Activated CD4-positive, alpha-beta memory T cell treated with anti-CD3 and anti-CD28 coated beads for 36 hours (primary cell): ENCODE results near the gene KCNQ4. TPM values are rescaled to one million over a fixed set of nuclear protein-coding genes. Genes with fewer than 3 reads are reported as not detected.

Source experiments
- CTCF ChIA-PET: fragments of 350-600 bp; sonication (Branson Sonifier 250); formaldehyde crosslinking; loops from one replicate; lab custom pipeline; 2021; ENCODE audit warnings: antibody characterized with exemption, inconsistent platforms; lab: Charles Lee
- POLR2A ChIA-PET: fragments of 350-600 bp; sonication (Branson Sonifier 250); formaldehyde crosslinking; loops from one replicate; lab custom pipeline; 2021; ENCODE audit warnings: antibody characterized with exemption; lab: Charles Lee
- DNase-seq: peaks from one replicate; pipeline ENCODE4 v3.0.0-alpha.2; 2020
- H3K27ac Mint-ChIP-seq: one replicate; pipeline ENCODE4 v1.8.0; 2021; ENCODE audit warnings: mixed read lengths
- H3K27me3 Mint-ChIP-seq: one replicate; pipeline ENCODE4 v1.8.0; 2021; ENCODE audit warnings: mixed read lengths
- H3K36me3 Mint-ChIP-seq: one replicate; pipeline ENCODE4 v1.8.0; 2021; ENCODE audit warnings: mixed read lengths
- H3K4me1 Mint-ChIP-seq: one replicate; pipeline ENCODE4 v1.8.0; 2021; ENCODE audit warnings: low read depth, mixed read lengths
- H3K4me3 Mint-ChIP-seq: one replicate; pipeline ENCODE4 v1.8.0; 2021; ENCODE audit warnings: mild to moderate bottlenecking, mixed read lengths
- H3K9me3 Mint-ChIP-seq: one replicate; pipeline ENCODE4 v1.8.0; 2021; ENCODE audit warnings: mixed read lengths
- intact Hi-C: fragments of 100-400 bp; cut with micrococcal nuclease; formaldehyde crosslinking; loops from one replicate; pipeline ENCODE4 v1.15.1; 2023
- total RNA-seq, 2 experiments: library from RNA; stranded (reverse); gene quantifications; one replicate each; pipeline ENCODE4 v1.2.3, GENCODE V29; 2021

The KCNQ4 gene
- total RNA-seq, 2 experiments from 2014 or later: 0.45 to 0.53 TPM

- H3K36me3 Mint-ChIP-seq: no peaks in the 10 kb centered on the region
- H3K4me1 Mint-ChIP-seq: peaks cover 18% of the 10 kb centered on the region
- no peak overlapping the region for H3K4me3 Mint-ChIP-seq
- DNase-seq: peak; percentile 44
- intact Hi-C loops: no loop called here
- no peaks in the 10 kb centered on the region for H3K9me3 Mint-ChIP-seq
- H3K27me3 Mint-ChIP-seq: no peaks in the 10 kb centered on the region
- POLR2A ChIA-PET: no interaction called here
- CTCF ChIA-PET: interaction anchor here (1.2 to 1.4 kb wide), 2 partner anchors 39 to 123 kb away, joined by 3 read pairs; no protein-coding TSS in a partner anchor
- H3K27ac Mint-ChIP-seq: no peak overlapping the region
Observed at GRCh38 chr1:40825435-40825788, 41.8 kb downstream of the KCNQ4 start.

GRCh38 chr1:40825996-40826395, 42.4 kb downstream of the KCNQ4 start:
- H3K9me3 Mint-ChIP-seq: no peaks in the 10 kb centered on the region
- H3K27me3 Mint-ChIP-seq: no peaks in the 10 kb centered on the region
- intact Hi-C loops: no loop called here
- H3K36me3 Mint-ChIP-seq: no peaks in the 10 kb centered on the region
- peaks cover 18% of the 10 kb centered on the region for H3K4me1 Mint-ChIP-seq
- ChIA-PET POLR2A (no interaction called here), CTCF (interaction anchor here (1.4 kb wide), 1 partner anchor 40 kb away, joined by 3 read pairs; no protein-coding TSS in a partner anchor)
- no peak for DNase-seq
- H3K27ac Mint-ChIP-seq: no peak overlapping the region
- H3K4me3 Mint-ChIP-seq: no peak overlapping the region

DNA sequence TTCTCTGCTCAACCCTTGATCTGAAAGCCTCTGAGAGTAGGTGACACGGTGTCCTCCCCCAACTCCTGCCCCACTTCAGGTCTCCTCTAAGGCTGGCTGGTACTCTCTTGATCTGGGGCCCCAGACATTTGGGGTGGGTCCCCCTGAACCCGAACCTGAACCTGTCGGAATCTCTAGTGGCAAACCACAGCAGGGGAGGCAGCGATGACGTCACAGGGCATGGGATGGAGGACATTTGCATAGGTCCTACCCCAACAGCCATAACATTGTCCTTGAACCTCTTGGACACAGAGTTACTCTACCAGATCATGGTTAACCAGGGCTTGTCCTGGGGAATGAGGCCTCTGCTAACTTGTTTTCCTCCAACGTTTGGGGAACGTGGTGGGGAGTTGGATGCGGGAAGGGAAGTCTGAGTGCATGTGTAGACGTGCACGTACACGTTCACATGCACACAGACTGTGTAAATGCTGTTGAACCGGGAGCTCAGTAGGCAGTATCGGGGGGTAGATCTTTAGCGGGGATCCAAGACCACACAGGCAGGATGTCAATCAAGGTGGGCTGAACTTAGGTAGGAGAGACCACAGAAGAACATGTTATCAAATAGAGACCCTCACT, 46.2 kb downstream of the KCNQ4 start:
- no peak for DNase-seq
- H3K27ac Mint-ChIP-seq: no peak overlapping the region
- H3K4me1 Mint-ChIP-seq: peaks cover 18% of the 10 kb centered on the region
- no peak overlapping the region for H3K4me3 Mint-ChIP-seq
- H3K9me3 Mint-ChIP-seq: no peaks in the 10 kb centered on the region
- POLR2A ChIA-PET: interaction anchor here (0.6 kb wide), 1 partner anchor 538 kb away, joined by 3 read pairs; no protein-coding TSS in a partner anchor
- intact Hi-C loops: no loop called here
- H3K27me3 Mint-ChIP-seq: no peaks in the 10 kb centered on the region
- H3K36me3 Mint-ChIP-seq: no peaks in the 10 kb centered on the region
- CTCF ChIA-PET: no interaction called here

DNA sequence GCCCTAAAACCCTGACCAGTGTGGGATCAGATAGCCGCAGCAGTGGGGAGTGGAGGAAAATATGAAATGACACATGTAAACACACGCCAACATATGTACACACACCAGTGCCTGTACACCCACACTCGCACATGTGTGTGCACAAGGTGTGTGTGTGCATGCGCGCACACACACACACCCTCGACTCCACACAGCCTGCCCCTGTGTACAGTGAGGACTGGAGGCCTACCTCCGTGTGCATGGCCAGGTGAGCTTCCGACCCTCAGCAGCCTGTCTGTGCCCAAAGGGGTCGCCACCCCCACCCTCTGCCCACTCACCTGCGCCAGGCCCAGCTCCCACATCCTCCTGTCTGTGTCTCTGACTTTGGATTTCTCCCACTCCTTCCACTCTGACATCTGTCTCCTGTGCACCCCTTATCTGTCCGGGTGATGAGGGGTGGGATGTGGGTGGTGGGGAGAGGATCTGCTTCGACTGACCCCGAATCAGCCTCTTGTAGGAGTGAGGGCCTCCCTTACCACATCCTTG, 46.9 kb downstream of the KCNQ4 start:
- Mint-ChIP-seq H3K27ac (no peak overlapping the region), H3K27me3 (no peaks in the 10 kb centered on the region), H3K36me3 (no peaks in the 10 kb centered on the region), H3K9me3 (no peaks in the 10 kb centered on the region), H3K4me3 (no peak overlapping the region), H3K4me1 (peaks cover 11% of the 10 kb centered on the region)
- POLR2A ChIA-PET: interaction anchor here (0.6 kb wide), 1 partner anchor 539 kb away, joined by 3 read pairs; no protein-coding TSS in a partner anchor
- CTCF ChIA-PET: interaction anchor here (2.3 kb wide), 1 partner anchor 56 kb away, joined by 5 read pairs; no protein-coding TSS in a partner anchor
- DNase-seq: no peak
- intact Hi-C loops: no loop called here

DNA sequence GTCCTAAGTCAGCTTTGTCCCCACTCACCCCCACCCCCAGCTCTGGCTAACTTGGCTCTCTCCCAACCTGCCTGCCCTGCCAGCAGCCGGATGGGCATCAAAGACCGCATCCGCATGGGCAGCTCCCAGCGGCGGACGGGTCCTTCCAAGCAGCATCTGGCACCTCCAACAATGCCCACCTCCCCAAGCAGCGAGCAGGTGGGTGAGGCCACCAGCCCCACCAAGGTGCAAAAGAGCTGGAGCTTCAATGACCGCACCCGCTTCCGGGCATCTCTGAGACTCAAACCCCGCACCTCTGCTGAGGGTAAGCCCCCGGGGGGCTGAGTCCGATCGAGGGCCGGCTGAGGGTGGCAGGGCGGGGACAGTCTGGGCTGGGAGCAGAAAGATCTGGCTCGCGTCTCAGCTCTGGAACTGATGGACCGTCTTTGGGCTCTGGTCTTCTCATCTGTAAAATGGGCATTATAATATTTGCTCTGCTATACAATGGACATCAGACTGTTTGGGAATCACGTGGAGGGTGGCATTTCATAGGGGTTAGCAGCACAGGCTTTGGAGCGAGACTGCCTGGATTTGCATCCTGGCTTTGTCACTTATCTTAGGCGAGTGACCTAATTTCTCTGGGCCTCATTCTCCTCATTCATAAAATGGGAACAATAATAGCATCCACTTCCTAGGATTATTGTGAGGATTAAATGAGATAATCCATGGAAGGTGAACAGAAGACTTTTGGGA, 47.6 kb downstream of the KCNQ4 start:
- CTCF ChIA-PET: interaction anchor here (1.4 to 2.3 kb wide), 2 partner anchors 19 to 57 kb away, joined by 5 to 6 read pairs; no protein-coding TSS in a partner anchor
- peaks cover 4% of the 10 kb centered on the region for H3K4me1 Mint-ChIP-seq
- DNase-seq: no peak

DNA sequence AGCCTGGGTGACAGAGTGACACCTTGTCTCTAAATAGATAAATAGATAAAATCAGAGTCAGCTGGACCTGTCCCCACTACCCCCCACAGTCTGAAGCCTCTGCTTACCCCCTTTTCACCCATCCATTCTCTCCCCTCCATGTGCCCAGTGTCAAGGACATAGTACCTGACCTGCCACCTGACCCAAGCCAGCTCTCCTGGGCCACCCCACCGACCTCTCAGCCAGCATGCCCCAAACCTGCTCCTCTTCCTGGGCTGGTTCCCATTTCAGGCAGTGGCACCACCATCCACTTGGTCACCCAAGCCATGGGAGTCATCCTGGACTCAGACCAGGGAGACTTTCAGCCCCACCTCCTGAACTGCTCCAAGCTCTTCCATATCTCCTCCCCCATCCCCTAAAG, 50.4 kb downstream of the KCNQ4 start:
- H3K4me3 Mint-ChIP-seq: no peak overlapping the region
- no peaks in the 10 kb centered on the region for H3K9me3 Mint-ChIP-seq
- no peaks in the 10 kb centered on the region for H3K36me3 Mint-ChIP-seq
- H3K27ac Mint-ChIP-seq: no peak overlapping the region
- no peaks in the 10 kb centered on the region for H3K4me1 Mint-ChIP-seq
- intact Hi-C loops: no loop called here
- CTCF ChIA-PET: interaction anchor here (1.1 to 2.1 kb wide), 2 partner anchors 14 to 60 kb away, joined by 3 to 6 read pairs; no protein-coding TSS in a partner anchor
- DNase-seq: no peak
- POLR2A ChIA-PET: no interaction called here
- H3K27me3 Mint-ChIP-seq: no peaks in the 10 kb centered on the region

More for the DNA sequence above, 47.6 kb downstream of the KCNQ4 start:
- Mint-ChIP-seq H3K27me3 (no peaks in the 10 kb centered on the region), H3K4me3 (no peak overlapping the region), H3K9me3 (no peaks in the 10 kb centered on the region), H3K27ac (no peak overlapping the region), H3K36me3 (no peaks in the 10 kb centered on the region)
- intact Hi-C loops: no loop called here
- POLR2A ChIA-PET: no interaction called here

DNA sequence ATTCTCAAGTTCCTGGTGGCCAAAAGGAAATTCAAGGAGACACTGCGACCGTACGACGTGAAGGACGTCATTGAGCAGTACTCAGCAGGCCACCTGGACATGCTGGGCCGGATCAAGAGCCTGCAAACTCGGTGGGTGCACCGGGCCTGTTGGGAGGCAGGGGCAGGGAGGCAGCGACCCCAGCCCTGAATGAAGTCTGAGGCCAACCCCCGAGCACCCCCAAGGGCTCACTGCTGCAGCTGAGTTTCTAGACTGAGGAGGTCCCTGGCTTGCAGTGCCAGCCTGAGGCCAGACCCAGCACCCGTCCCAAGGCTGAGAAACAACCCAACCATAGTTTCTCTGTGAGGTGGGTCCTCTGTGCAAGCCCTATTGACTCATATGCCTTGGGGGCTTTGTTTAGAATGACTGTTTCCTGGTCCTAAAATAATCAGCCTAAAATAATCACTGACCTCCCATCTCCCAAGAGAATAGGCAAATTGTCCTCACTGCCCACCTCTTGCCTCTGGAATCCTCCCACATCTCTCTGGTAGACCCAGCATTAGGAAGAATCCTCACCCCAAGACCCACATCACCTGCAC, 51.5 kb downstream of the KCNQ4 start:
- Mint-ChIP-seq H3K27ac (no peak overlapping the region), H3K9me3 (no peaks in the 10 kb centered on the region), H3K4me1 (no peaks in the 10 kb centered on the region), H3K36me3 (no peaks in the 10 kb centered on the region), H3K4me3 (no peak overlapping the region), H3K27me3 (no peaks in the 10 kb centered on the region)
- ChIA-PET POLR2A (no interaction called here), CTCF (interaction anchor here (1.3 kb wide), 1 partner anchor 60 kb away, joined by 3 read pairs; no protein-coding TSS in a partner anchor)
- DNase-seq: no peak
- intact Hi-C loops: no loop called here

DNA sequence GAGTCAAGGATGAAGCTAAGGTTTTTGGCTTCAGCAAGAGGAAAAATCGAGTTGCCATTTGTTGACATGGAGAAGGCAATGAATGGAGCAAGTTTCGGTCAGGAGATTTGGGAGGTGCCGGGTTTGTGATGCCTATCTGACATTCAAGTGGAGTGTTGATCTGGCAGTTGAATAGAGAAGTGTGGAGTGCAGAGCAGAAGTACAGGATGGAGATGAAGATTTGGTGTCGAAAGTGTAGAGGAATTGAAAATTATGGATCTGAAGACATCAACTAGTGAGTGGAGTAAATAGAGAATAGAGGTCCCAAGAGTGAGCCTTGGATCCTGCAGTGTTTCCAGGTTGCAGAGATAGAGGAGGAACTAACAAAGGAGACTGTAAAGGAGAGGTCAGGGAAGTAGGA, 52.7 kb downstream of the KCNQ4 start:
- H3K4me1 Mint-ChIP-seq: peaks cover 9% of the 10 kb centered on the region
- DNase-seq: no peak
- no peaks in the 10 kb centered on the region for H3K27me3 Mint-ChIP-seq
- CTCF ChIA-PET: interaction anchor here (1.3 kb wide), 1 partner anchor 62 kb away, joined by 3 read pairs; no protein-coding TSS in a partner anchor
- no peaks in the 10 kb centered on the region for H3K36me3 Mint-ChIP-seq
- POLR2A ChIA-PET: no interaction called here
- intact Hi-C loops: no loop called here
- no peak overlapping the region for H3K27ac Mint-ChIP-seq
- no peak overlapping the region for H3K4me3 Mint-ChIP-seq
- no peaks in the 10 kb centered on the region for H3K9me3 Mint-ChIP-seq

- Mint-ChIP-seq H3K4me3 (no peak overlapping the region), H3K9me3 (no peaks in the 10 kb centered on the region), H3K36me3 (no peaks in the 10 kb centered on the region), H3K27ac (no peak overlapping the region), H3K27me3 (no peaks in the 10 kb centered on the region), H3K4me1 (peaks cover 9% of the 10 kb centered on the region)
- intact Hi-C loops: no loop called here
- no peak for DNase-seq
- CTCF ChIA-PET: no interaction called here
- POLR2A ChIA-PET: no interaction called here
Observed at GRCh38 chr1:40837601-40838000, 54.0 kb downstream of the KCNQ4 start.

GRCh38 chr1:40838045-40838979, 54.7 kb downstream of the KCNQ4 start:
- ChIA-PET CTCF (no interaction called here), POLR2A (no interaction called here)
- intact Hi-C loops: no loop called here
- peaks cover 9% of the 10 kb centered on the region for H3K4me1 Mint-ChIP-seq
- no peak for DNase-seq
- H3K27me3 Mint-ChIP-seq: no peaks in the 10 kb centered on the region
- H3K27ac Mint-ChIP-seq: no peak overlapping the region
- H3K9me3 Mint-ChIP-seq: no peaks in the 10 kb centered on the region
- H3K36me3 Mint-ChIP-seq: no peaks in the 10 kb centered on the region
- H3K4me3 Mint-ChIP-seq: no peak overlapping the region
